DMS153 treated with DMSO at 0.1 percent for 48 hours (cell line): Measurements from ENCODE around the gene ZNF549.

Experiments
- DNase-seq: peaks from one replicate; lab custom pipeline; 2025; ENCODE audit not compliant: unreplicated experiment; lab: John Stamatoyannopoulos, UW

Gene ZNF549

DNA sequence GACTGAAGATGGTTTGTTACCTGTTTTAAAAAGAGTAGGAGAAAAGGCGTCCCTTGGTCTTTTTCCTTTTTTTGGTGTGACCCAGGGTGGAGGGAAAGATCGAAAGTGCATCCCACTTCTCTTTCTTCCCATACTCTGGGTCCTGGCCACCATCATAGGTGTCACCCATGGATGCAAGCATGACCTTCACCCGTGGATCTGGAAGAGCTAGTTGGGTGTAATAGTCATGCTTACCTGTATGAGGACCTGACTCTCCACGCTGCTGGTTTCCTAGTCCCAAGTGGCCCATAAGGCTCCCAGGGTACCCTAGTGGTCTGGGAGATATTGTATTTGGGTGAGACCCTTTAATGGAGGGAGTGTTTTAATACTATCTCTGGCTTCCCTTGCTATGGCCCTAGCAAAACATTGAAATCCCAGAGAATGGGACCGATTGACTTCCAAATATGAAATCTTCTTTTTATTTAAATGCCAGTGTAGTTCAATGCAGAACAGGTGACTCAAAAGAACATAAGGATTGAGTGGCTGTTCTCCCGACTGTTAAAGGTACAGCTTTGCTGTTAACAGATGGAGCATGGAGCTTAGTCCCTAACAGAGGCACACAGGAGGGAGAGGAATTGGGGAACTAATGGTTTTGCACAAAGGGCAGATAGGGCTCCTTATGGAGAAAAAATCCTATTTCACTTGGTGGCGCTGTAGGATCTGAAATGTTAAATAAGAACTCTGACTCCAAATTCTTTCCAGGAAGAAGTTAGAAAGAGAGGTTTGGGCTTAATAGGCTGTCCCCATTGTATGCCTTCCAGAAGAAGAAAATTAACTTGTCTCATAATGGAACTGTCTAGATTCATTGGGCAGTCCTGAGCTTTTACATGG lies 39.5 kb downstream of the ZNF549 start:
- DNase-seq, result no peak

DNA sequence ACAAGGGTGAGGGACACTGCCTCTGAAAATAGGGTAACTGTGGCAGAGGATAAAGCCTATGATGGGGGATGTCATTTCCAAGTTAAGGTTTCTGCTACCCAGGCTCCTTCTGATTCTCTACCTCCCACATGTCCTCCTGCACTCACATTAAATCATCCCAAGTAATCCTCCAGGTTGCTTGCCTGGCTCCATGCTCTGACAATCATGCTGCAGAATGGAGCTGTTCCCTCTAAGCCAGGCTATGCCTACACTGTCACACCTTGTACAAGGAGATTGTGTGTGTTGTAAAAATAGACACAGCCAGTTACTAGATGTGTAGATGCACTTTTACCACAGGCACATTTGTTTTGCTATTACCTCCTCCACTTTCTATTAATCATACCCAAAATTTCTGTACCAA lies 43.6 kb downstream of the ZNF549 start:
- DNase-seq, result no peak

DNA sequence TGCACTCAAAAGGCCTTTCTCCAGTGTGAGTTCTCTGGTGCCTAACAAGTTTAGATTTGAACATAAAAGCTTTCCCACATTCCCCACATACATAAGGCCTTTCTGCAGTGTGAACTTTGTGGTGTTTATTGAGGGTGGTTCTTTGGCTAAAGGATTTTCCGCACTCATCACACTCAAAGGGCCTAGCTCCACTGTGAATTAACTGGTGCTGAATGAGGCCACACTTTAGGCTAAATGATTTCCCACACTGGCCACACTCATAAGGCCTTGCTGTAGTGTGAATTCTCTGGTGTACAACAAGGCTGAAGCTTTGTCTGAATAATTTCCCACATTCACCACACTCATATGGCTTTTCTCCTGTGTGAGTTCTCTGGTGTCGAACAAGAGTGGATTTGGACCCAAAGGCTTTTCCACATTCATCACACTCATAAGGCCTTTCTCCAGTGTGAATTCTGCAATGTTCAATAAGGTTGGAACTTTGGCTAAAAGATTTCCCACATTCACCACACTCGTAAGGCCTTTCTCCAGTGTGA lies 45.3 kb downstream of the ZNF549 start:
- DNase-seq, result no peak

DNA sequence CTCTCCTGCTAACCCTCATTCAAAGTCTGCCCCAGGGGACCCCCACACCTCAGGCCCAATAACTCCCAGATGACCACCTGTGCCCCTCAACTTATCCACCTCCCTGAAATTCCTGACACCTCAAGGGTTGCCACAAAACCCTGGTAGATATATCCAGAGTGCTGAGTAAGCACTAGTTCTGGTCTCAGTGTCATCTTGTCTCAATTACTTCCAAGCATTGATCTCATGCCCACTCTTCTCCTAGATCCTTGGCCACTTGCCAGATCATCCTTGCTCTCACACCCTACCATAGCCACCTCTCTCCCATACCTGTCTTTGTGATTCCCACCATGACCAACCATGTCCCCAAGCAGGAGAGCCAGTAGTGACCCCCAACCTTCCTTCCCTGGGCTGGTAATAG lies 49.5 kb downstream of the ZNF549 start:
- no peak for DNase-seq

DNA sequence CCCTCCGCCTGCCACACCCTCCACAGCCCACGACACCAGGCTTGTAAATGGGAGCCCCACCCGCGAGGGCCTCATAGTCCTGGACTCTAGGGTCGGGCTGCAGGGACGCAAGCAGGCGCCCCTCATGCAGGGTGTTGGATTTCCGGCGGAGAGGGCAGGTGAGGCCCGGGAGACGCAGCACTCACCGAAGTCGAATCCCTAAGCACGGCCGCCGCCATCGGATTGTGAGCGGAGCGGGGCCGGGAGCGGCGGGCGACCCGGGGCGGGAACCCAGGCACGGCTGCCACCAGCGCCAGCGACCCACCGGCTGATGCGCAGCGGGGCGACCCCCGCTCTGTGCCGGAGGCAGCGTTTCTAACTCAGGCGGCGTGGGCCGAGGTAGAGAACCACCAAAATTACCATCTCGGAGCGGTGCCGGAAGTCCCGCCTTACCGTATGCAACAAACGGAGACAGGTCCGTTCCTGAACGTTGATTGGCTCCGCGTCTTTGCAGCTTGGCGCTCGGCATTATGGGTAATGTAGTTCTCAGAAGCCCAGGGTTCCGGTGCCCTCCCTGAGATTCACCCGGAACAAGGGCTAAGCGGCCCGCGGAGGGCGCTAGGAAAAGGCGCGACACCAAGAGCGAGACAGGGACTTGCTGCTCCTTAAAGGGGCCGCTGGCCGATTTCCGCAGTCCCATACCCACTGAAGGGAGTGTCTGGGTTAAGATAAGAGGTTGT lies 51.5 kb downstream of the ZNF549 start, which contains the start of gene ZNF416:
Gene ZNF416, minus strand, starts transcription at position 425 of the 719 bp plus-strand sequence. Its CDS starts 207 bp downstream, at position 218.
- DNase-seq, result peak; percentile 93

DNA sequence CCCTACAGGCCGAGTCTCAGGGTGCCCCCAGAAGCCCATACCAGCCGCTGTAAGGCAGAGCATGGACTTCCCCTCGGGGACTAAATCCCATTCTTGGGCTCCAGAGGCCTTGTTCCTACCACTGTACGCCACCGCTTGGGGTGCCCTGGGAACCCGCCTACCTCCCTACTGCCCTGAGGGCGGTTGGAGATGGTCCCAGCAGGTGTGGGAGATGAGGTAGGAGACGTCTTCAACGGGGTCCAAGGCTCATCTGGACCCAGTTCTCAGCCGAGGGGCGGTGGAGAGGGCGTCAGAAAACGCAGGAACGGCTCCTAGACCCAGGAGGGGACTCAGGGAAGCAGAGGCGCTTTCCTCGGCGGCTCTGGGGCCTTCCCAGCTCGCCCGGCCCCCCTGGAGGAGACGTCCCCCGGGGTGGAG lies 56.0 kb downstream of the ZNF549 start:
- no peak for DNase-seq

DNA sequence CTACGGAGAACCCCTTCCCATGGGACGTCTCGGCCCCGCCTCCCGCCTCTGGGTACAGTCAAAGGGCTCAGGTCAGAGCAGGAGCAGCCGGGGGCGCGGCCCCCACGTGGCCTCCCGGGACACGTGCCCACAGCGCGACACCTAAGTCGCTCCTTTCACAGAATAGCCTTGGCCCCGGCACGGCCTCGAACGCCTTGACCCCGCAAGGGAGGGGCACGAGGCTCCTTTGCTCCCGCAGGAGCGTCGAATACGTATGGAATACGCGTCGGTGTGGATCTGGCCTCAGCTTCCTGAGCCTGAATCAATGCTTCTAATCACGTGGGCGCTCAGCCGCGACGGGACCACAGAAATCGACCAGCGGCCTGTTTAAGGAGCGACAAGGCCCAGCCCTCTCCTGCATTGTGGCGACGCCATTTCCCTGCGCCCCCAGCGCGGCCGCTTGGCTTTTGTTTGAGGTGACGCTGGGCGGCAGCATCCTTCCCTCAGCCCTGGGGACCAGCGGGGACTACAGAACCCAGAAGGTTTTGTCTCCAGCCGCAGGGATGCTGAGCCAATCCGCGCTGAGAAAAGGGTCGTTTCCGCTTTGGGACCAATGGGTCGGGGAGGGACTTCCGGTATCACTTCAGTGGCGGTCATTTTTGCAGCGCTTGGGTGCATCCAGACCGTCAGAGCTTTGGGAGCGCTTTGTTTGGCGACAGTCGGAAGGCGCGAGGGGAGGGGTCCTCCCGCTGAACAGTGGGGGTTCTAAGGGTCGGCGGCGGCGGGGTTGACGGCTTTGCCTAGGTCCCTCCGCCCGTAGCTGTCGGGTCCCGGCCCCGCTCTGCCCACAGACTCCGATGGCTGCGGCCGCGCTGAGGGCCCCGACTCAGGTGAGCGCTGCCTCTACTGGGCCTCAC lies 56.6 kb downstream of the ZNF549 start, which contains the start of gene ZIK1:
Gene ZIK1, plus strand, starts transcription at position 625 of the 896 bp plus-strand sequence. Its CDS starts 212 bp downstream, at position 837.
- DNase-seq, result peak; percentile 46

DNA sequence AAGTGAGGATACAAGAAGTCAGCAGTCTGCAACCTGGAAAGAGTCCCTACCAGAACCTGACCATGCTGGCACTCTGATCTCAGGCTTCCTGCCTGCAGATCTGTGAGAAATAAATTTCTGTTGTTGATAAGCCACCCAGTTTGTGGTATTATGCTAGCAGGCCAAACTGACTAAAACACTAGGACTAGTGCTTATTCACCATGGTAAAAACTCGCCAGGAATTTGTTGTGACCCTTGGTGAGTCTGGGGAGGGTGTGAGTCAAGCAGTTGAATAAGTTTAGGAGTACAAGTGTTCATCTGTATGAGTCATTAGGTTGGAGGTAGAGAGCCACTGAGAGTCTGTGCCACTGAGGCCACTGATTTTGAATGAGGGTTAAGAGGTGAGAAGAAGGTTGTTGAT lies 60.4 kb downstream of the ZNF549 start:
- no peak for DNase-seq

DNA sequence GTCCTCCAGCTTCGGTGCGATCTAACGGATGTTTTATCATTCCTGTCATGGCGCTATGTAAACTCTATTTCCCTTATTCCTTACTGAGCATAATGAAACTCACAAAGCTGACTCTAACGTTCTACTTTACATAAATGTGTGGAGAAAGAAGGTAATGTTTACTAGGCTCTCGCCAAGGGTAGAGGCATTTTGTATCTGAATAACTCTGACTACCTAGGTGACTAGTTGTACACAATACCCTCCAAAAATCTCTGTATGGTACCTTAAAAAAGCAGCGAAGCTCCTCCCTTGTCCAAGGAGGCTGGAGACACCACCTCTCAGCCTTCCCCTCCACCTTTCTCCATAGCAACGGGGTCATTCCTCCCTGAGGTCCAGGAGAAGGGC lies 72.2 kb downstream of the ZNF549 start:
- DNase-seq, result no peak

DNA sequence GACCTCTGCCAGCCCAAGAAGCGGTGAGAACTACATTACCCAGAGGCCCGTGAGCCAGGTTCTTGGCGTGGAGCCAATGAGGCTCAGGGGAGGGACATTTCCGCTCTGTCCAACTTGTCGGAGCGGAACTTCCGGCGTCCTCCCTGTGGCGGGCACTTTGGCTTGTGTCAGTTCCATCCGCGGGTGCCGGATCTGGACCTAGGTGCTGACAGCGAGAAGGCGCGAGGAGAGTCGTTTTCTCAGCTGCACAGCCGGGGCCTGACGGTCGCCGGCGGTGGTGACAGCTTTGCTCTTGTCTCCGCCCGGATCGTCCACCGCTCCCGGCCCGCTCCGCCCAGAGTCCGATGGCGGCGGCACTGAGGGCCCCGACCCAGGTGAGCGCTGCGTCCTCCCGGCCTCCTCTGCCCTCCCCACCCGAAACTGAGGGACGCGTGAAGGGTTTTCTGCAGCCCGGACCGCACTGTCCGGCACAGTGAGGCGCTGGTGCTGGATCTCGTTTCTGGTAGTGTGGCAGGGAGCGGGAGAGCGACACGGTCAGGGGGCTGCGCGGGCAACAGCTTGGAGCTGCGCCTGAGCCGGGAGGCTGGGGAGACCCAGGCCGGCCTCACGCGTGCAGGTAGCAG lies 72.7 kb downstream of the ZNF549 start, which contains the start of gene ZNF530:
Gene ZNF530, plus strand, starts transcription at position 125 of the 623 bp plus-strand sequence. CDS start 4,461 bp downstream, outside the sequence.
- peak; percentile 86 for DNase-seq

DNA sequence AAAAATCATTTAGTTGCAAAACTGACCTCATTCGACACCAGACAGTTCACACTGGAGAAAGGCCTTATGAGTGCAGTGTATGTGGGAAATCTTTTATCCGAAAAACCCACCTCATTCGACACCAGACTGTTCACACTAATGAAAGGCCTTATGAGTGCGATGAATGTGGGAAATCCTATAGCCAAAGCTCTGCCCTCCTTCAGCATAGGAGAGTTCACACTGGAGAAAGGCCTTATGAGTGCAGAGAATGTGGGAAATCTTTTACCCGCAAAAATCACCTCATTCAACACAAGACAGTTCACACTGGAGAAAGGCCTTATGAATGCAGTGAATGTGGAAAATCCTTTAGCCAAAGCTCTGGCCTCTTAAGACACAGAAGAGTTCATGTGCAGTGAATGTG lies 79.8 kb downstream of the ZNF549 start:
- no peak for DNase-seq
